GM12878 (cell line): ENCODE data around the gene HOXB2. TPM values are rescaled to one million over a fixed set of nuclear protein-coding genes. Genes with fewer than 3 reads are reported as not detected.
A peak's percentile ranks its signal among the peaks of the same experiment; 100 is the strongest.

Experiments
- ATAC-seq: fragments of 200-7000 bp; cut with Tn5 transposase; 3 replicates; pipeline ENCODE4 v1.9.1; 2020; ENCODE audit warnings: mild to moderate bottlenecking, moderate library complexity
- BruUV-seq: library from RNA; stranded (reverse); fragments of 400-500 nt; replicated peaks from 2 replicates; lab custom pipeline; 2021; lab: Mats Ljungman, UMichigan
- CTCF ChIA-PET: fragments of 300-600 bp; sonication (Branson Sonifier 250); formaldehyde crosslinking; extraction: SDS; loops from one replicate; lab custom pipeline; 2021; ENCODE audit warnings: inconsistent platforms; lab: Yijun Ruan, JAX
- POLR2A ChIA-PET: fragments of 350-600 bp; formaldehyde crosslinking; extraction: SDS; loops from one replicate; lab custom pipeline; 2021; ENCODE audit warnings: inconsistent platforms; lab: Charles Lee
- RAD21 ChIA-PET: fragments of 300-600 bp; sonication (Branson Sonifier 250); formaldehyde crosslinking; loops from one replicate; lab custom pipeline; 2023; ENCODE audit warnings: antibody characterized with exemption; ENCODE audit not compliant: unreplicated experiment; lab: Charles Lee
- SMC1A ChIA-PET: fragments of 300-600 bp; sonication (Branson Sonifier 250); formaldehyde crosslinking; loops from one replicate; lab custom pipeline; 2023; ENCODE audit not compliant: unreplicated experiment, uncharacterized antibody; lab: Charles Lee
- DNase-seq: peaks from one replicate; pipeline ENCODE4 v3.0.0-alpha.2; 2011; ENCODE audit warnings: low read depth, low spot score
- FAIRE-seq: peaks from 3 replicates; lab custom pipeline; 2011; peaks lifted over from hg19 to GRCh38; lab: Jason Lieb, UNC
- H2AFZ ChIP-seq: 2 replicates; pipeline ENCODE4 v1.6.0; 2011; ENCODE audit warnings: low read depth, low read length, control low read depth; ENCODE audit not compliant: control insufficient read depth
- H3K27ac ChIP-seq: 2 replicates; pipeline ENCODE4 v1.5.1; 2011; ENCODE audit warnings: control low read depth; ENCODE audit not compliant: control insufficient read depth, insufficient read depth
- H3K27me3 ChIP-seq, 2 experiments: replicated peaks in 1 of 2; 2 replicates each; pipeline versions ENCODE4 v1.6.0 to v1.6.1; 2011; ENCODE audit warnings: low read length in 1 of 2; ENCODE audit not compliant: control insufficient read depth in 2 of 2, insufficient read depth in 2 of 2
- H3K36me3 ChIP-seq, 2 experiments: 2 replicates each; pipeline ENCODE4 v1.5.1; 2011; ENCODE audit warnings: low read length in 1 of 2; ENCODE audit not compliant: control insufficient read depth in 2 of 2, insufficient read depth in 2 of 2
- H3K4me1 ChIP-seq: 2 replicates; pipeline ENCODE4 v1.6.1; 2011; ENCODE audit warnings: mild to moderate bottlenecking, low read length, moderate library complexity, mixed read lengths; ENCODE audit not compliant: control insufficient read depth, insufficient read depth
- H3K4me2 ChIP-seq: 2 replicates; pipeline ENCODE4 v1.6.0; 2011; ENCODE audit warnings: control low read depth; ENCODE audit not compliant: control insufficient read depth, insufficient read depth
- H3K4me3 ChIP-seq: fragments of 200-600 bp; sonication (generic); 2 replicates; pipeline ENCODE4 v1.5.1; 2016
- H3K79me2 ChIP-seq: 2 replicates; pipeline ENCODE4 v1.6.0; 2011; ENCODE audit warnings: low read length; ENCODE audit not compliant: control insufficient read depth, insufficient read depth
- H3K9ac ChIP-seq: 2 replicates; pipeline ENCODE4 v1.8.0; 2011; ENCODE audit warnings: low read length, control low read depth, mixed read lengths; ENCODE audit not compliant: control insufficient read depth, insufficient read depth
- H3K9me3 ChIP-seq: replicated peaks from 3 replicates; pipeline ENCODE4 v1.5.1; 2011; ENCODE audit warnings: mild to moderate bottlenecking, low read length; ENCODE audit not compliant: control insufficient read depth, insufficient read depth
- H4K20me1 ChIP-seq: 2 replicates; pipeline ENCODE4 v1.6.0; 2011; ENCODE audit not compliant: control insufficient read depth, insufficient read depth
- BMI1 ChIP-seq: fragments of 450-650 bp; IDR thresholded peaks from 2 replicates; pipeline ENCODE4 v1.6.1; 2016; ENCODE audit warnings: mild to moderate bottlenecking, moderate library complexity, borderline replicate concordance
- DPF2 ChIP-seq: fragments of 450-650 bp; IDR thresholded peaks from 2 replicates; pipeline ENCODE4 v1.6.1; 2017; ENCODE audit warnings: mild to moderate bottlenecking
- E4F1 ChIP-seq: fragments of 450-650 bp; IDR thresholded peaks from 2 replicates; pipeline ENCODE4 v1.6.1; 2018; ENCODE audit warnings: borderline replicate concordance, mild to moderate bottlenecking; ENCODE audit not compliant: partially characterized antibody
- HCFC1 ChIP-seq: fragments of 150-350 bp; IDR thresholded peaks from 2 replicates; pipeline ENCODE4 v1.6.1; 2014; ENCODE audit warnings: low read length
- KLF5 ChIP-seq: fragments of 450-650 bp; IDR thresholded peaks from 2 replicates; pipeline ENCODE4 v1.6.1; 2014; ENCODE audit warnings: mild to moderate bottlenecking; ENCODE audit not compliant: partially characterized antibody
- MTA2 ChIP-seq: fragments of 450-650 bp; IDR thresholded peaks from 2 replicates; pipeline ENCODE4 v1.6.1; 2016; ENCODE audit warnings: low read depth, mild to moderate bottlenecking, moderate library complexity
- YY1 ChIP-seq: IDR thresholded peaks from 2 replicates; pipeline ENCODE4 v1.6.1; 2011; ENCODE audit warnings: low read depth, mild to moderate bottlenecking, low read length
- ZNF622 ChIP-seq: fragments of 450-650 bp; IDR thresholded peaks from 2 replicates; pipeline ENCODE4 v1.6.1; 2017; ENCODE audit warnings: mild to moderate bottlenecking, inconsistent platforms
- WGBS: methylation state at CpG from one replicate; pipeline ENCODE4 v1.1.6; 2016; ENCODE audit warnings: low lambda C conversion rate; ENCODE audit not compliant: insufficient replicate concordance, insufficient coverage; ENCODE audit errors: missing lambda C conversion rate; 5-methylcytosine and 5-hydroxymethylcytosine counted together
- in situ Hi-C: fragments of 300-500 bp; cut with MboI; formaldehyde crosslinking; loops from 9 replicates; pipeline ENCODE4 v1.14.3; 2018; ENCODE audit warnings: mixed read lengths
- intact Hi-C: fragments of 100-400 bp; cut with micrococcal nuclease; formaldehyde crosslinking; loops from one replicate; pipeline ENCODE4 v1.14.2; 2022; ENCODE audit not compliant: unreplicated experiment
- polyA plus RNA-seq, 11 experiments: library from polyadenylated mRNA; depleted of rRNA in 4 of 11; unstranded in 6 of 11; stranded (reverse) in 5 of 11; fragments of >200 nt; fragmentation: Nextera tagmentation in 4 of 11; fragmentation: Illumina TruSeq in 1 of 11; extraction: Ambion mirVana in 4 of 11; extraction: Trizol in 1 of 11; gene quantifications; 1 replicate in 1 of 11; 2 replicates in 10 of 11; pipeline versions ENCODE4 v1.2.1 to v1.2.3, GENCODE V29; 2011 to 2016; ENCODE audit warnings: inconsistent platforms in 2 of 11, missing spikeins in 2 of 11, low read depth in 1 of 11
- total RNA-seq, 4 experiments: library from RNA; depleted of rRNA in 3 of 4; stranded (reverse); fragments of >200 nt in 3 of 4; fragmentation: Illumina TruSeq in 1 of 4; extraction: Trizol in 1 of 4; gene quantifications; 2 replicates each; pipeline versions ENCODE4 v1.2.1 to v1.2.3, GENCODE V29; 2013 to 2021
- TF ChIP-seq, protein P1 (sequence below): IDR thresholded peaks from 2 replicates; pipeline ENCODE4 v1.6.1; 2012; ENCODE audit warnings: low read length, inconsistent platforms
- TF ChIP-seq, protein P2 (sequence below): fragments of 450-650 bp; IDR thresholded peaks from 2 replicates; pipeline ENCODE4 v1.6.1; 2017; ENCODE audit warnings: low read depth, mild to moderate bottlenecking, moderate library complexity
- TF ChIP-seq, protein P3 (sequence below): fragments of 150-350 bp; IDR thresholded peaks from 2 replicates; pipeline ENCODE4 v1.6.1; 2016; ENCODE audit warnings: low read depth, low read length

HOXB2 gene
- total and polyA plus RNA-seq, 10 of the 15 experiments (the other 5 are each of a cell fraction or from before 2014, with no cell fraction given), result 0.16 to 8.8 (median 2.3) TPM

GRCh38 chr17:48541036-48541576 is 3.8 kb downstream of the HOXB2 start:
- CTCF ChIA-PET, result interaction anchor here (1.1 to 2.8 kb wide), 9 partner anchors 19 to 279 kb away, joined by 3 to 12 read pairs (median 4); no protein-coding TSS in a partner anchor
- no peak for ATAC-seq
- intact Hi-C loops, result loop anchor here (5.0 kb wide), 1 partner anchor 49 kb away; no protein-coding TSS in a partner anchor
- no peaks in the 10 kb centered on the region for H4K20me1 ChIP-seq
- 62% methylated on average over 12 of the region's 12 CpGs for WGBS
- RAD21 ChIA-PET, result interaction anchor here (0.7 to 3.3 kb wide), 7 partner anchors 30 to 194 kb away, joined by 3 to 18 read pairs (median 4); no protein-coding TSS in a partner anchor
- H3K27me3 ChIP-seq, result peaks cover 0 to 4% of the 10 kb centered on the region in 2 experiments; a peak in 1 of 4 replicates
- peak; percentile 23 for FAIRE-seq
- POLR2A ChIA-PET, result interaction anchor here (0.7 to 2.0 kb wide), 5 partner anchors 35 to 179 kb away, joined by 3 to 4 read pairs (median 3); no protein-coding TSS in a partner anchor
- peak overlapping the region; percentile 31 for H3K4me2 ChIP-seq
- in situ Hi-C loops, result no loop called here
- H3K27ac ChIP-seq, result peak overlapping the region; percentile 49
- peak overlapping the region; percentile 77 for H3K9ac ChIP-seq
- no peaks in the 10 kb centered on the region for H3K9me3 ChIP-seq
- peak overlapping the region; percentile 81; the same call in 1 of the 2 replicates for H3K4me3 ChIP-seq
- peaks cover 12% of the 10 kb centered on the region for H3K79me2 ChIP-seq
- 0 out of 2 replicates have a peak, but pooled peaks cover 3% of the 10 kb centered on the region for H3K4me1 ChIP-seq
- H2AFZ ChIP-seq, result peak overlapping the region; percentile 66
- no peak for DNase-seq
- no TSS peak for BruUV-seq
- no peaks in the 10 kb centered on the region for H3K36me3 ChIP-seq
- SMC1A ChIA-PET, result interaction anchor here (0.7 to 2.8 kb wide), 10 partner anchors 8 to 189 kb away, joined by 3 to 13 read pairs (median 4); partner anchors contain the start of gene HOXB5
- no peak for TF ChIP-seq E4F1
- TF ChIP-seq BMI1, result no peak
- TF ChIP-seq, protein P1, sequence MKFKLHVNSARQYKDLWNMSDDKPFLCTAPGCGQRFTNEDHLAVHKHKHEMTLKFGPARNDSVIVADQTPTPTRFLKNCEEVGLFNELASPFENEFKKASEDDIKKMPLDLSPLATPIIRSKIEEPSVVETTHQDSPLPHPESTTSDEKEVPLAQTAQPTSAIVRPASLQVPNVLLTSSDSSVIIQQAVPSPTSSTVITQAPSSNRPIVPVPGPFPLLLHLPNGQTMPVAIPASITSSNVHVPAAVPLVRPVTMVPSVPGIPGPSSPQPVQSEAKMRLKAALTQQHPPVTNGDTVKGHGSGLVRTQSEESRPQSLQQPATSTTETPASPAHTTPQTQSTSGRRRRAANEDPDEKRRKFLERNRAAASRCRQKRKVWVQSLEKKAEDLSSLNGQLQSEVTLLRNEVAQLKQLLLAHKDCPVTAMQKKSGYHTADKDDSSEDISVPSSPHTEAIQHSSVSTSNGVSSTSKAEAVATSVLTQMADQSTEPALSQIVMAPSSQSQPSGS, result no peak
- no peak for TF ChIP-seq YY1
- TF ChIP-seq, protein P2, sequence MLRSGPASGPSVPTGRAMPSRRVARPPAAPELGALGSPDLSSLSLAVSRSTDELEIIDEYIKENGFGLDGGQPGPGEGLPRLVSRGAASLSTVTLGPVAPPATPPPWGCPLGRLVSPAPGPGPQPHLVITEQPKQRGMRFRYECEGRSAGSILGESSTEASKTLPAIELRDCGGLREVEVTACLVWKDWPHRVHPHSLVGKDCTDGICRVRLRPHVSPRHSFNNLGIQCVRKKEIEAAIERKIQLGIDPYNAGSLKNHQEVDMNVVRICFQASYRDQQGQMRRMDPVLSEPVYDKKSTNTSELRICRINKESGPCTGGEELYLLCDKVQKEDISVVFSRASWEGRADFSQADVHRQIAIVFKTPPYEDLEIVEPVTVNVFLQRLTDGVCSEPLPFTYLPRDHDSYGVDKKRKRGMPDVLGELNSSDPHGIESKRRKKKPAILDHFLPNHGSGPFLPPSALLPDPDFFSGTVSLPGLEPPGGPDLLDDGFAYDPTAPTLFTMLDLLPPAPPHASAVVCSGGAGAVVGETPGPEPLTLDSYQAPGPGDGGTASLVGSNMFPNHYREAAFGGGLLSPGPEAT, result no peak
- TF ChIP-seq, protein P3, sequence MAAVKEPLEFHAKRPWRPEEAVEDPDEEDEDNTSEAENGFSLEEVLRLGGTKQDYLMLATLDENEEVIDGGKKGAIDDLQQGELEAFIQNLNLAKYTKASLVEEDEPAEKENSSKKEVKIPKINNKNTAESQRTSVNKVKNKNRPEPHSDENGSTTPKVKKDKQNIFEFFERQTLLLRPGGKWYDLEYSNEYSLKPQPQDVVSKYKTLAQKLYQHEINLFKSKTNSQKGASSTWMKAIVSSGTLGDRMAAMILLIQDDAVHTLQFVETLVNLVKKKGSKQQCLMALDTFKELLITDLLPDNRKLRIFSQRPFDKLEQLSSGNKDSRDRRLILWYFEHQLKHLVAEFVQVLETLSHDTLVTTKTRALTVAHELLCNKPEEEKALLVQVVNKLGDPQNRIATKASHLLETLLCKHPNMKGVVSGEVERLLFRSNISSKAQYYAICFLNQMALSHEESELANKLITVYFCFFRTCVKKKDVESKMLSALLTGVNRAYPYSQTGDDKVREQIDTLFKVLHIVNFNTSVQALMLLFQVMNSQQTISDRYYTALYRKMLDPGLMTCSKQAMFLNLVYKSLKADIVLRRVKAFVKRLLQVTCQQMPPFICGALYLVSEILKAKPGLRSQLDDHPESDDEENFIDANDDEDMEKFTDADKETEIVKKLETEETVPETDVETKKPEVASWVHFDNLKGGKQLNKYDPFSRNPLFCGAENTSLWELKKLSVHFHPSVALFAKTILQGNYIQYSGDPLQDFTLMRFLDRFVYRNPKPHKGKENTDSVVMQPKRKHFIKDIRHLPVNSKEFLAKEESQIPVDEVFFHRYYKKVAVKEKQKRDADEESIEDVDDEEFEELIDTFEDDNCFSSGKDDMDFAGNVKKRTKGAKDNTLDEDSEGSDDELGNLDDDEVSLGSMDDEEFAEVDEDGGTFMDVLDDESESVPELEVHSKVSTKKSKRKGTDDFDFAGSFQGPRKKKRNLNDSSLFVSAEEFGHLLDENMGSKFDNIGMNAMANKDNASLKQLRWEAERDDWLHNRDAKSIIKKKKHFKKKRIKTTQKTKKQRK, result no peak
- TF ChIP-seq DPF2, result 0 out of 2 replicates have a peak, but pooled peaks have one; percentile 1
- no peak for TF ChIP-seq HCFC1
- no peak for TF ChIP-seq KLF5
- no peak for TF ChIP-seq ZNF622
- TF ChIP-seq MTA2, result no peak
